NCI-H1930 (cell line): ENCODE measurements around the gene BST1.

Experiments used
- DNase-seq, 2 experiments: peaks; one replicate each; lab custom pipeline; 2025; lab: John Stamatoyannopoulos, UW

Gene BST1

DNA sequence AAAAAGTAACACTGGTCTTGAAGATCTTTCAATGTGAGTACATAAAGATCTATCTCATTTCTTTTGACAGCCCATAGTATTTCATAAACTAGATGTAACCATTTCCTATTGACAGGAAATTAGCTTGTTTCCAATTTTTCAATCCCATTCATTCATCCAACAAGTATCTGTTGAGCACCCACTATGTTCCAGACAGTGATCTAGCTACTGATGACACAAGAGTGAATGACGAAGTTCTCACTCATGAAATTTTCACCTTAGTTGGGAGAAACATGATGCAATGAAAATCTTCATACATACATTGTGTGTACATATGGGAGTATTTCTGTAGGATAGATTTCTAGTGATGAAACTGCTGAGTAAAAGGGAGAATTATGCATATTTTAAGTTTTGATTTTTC lies 76.9 kb downstream of the BST1 start:
- no peak for DNase-seq

DNA sequence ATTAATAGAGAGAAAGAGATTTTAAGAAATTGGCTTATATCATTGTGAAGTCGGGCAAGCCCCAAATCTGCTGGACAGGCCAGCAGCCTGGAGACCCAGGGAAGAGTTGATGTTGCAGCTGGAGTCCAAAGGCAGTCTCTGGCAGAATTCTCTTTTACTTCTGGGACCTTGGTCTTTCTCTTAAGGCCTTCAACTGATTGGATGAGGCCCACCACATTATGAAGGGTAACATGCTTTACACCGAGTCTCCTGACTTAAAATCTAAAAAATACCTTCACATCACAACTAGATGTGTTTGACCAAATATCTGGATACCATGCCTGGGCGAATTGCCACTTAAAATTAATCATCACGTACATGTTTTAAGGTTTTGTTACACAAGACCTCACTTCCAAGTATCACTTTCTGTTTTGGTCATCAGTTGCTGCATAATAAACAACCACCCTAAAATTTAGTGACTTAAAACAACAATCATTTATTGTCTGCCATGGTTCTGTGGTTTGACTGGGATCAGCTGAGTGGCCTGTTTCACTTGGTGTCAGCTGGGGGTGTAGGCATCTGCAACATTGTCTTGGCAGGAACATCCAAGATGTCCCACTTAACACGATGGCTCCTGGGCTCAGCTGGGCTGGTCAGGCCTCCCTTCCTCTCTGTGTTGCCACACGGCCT lies 78.7 kb downstream of the BST1 start:
- no peak for DNase-seq
